ENCODE data around the gene CACHD1.
"Not testable (repeated sequence)": the region's sequence is repeated elsewhere in the genome, so short reads cannot be mapped to it uniquely, and the experiment has no call there.

The CACHD1 gene

DNA sequence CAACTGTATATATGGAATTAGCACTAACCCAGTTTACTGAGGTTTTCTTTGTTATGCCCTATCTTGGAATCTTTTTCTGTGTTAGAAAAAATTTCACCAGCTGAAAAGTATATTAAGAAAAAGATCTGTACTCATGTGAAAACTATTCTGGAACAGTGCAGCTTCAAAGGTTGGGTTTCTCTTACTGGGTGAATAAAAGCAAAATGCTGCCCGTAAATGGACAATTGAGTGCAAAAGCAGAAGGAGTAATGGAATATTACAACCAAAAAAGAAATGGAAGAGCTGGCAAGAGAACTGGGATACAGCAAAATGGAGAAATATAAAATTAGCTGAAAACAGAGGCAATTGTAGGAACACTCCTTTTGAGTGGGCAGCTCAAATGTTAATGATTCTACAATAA, 257.9 kb downstream of the CACHD1 start:
- Mint-ChIP-seq H3K36me3 (ENCODE audit: low read depth) (no peaks in the 10 kb centered on the region), H3K9me3 (no peaks in the 10 kb centered on the region), H3K27me3 (ENCODE audit: low read depth, poor library complexity) (peaks cover 6% of the 10 kb centered on the region), H3K4me1 (no peaks in the 10 kb centered on the region), H3K27ac (no peak overlapping the region), H3K4me3 (no peak overlapping the region)
- no peak for DNase-seq
- TF ChIP-seq, protein P1, sequence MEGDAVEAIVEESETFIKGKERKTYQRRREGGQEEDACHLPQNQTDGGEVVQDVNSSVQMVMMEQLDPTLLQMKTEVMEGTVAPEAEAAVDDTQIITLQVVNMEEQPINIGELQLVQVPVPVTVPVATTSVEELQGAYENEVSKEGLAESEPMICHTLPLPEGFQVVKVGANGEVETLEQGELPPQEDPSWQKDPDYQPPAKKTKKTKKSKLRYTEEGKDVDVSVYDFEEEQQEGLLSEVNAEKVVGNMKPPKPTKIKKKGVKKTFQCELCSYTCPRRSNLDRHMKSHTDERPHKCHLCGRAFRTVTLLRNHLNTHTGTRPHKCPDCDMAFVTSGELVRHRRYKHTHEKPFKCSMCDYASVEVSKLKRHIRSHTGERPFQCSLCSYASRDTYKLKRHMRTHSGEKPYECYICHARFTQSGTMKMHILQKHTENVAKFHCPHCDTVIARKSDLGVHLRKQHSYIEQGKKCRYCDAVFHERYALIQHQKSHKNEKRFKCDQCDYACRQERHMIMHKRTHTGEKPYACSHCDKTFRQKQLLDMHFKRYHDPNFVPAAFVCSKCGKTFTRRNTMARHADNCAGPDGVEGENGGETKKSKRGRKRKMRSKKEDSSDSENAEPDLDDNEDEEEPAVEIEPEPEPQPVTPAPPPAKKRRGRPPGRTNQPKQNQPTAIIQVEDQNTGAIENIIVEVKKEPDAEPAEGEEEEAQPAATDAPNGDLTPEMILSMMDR (IDR thresholded peaks at IDR 0.05), result no peak

- no peak overlapping the region for H3K27ac Mint-ChIP-seq
- TF ChIP-seq, protein P1 (IDR thresholded peaks at IDR 0.05), result no peak
- no peaks in the 10 kb centered on the region for H3K36me3 Mint-ChIP-seq (ENCODE audit: low read depth)
- no peaks in the 10 kb centered on the region for H3K27me3 Mint-ChIP-seq (ENCODE audit: low read depth, poor library complexity)
- no peaks in the 10 kb centered on the region for H3K4me1 Mint-ChIP-seq
- no peak for DNase-seq
- H3K4me3 Mint-ChIP-seq, result no peak overlapping the region
- H3K9me3 Mint-ChIP-seq, result no peaks in the 10 kb centered on the region
These were observed 263.8 kb downstream of the CACHD1 start for GRCh38 chr1:64733581-64734286.

DNA sequence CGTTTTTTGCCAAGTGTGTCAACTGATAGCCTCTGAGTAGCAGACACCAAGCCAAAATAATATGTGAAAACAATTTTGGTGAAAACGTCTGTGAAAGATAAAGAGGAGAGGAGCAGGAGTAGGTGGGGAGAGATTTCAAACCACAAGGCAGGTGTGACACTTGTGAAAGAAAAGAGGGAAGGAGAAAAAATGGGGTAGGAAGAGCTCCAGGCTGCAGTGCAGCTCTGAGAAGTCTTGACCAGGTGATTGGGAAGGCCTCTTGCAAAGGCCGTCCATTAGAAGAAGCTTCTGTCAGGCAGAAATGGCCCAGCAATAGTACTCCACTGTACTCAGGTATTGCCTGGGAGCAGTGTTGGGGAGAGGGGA, 264.3 kb downstream of the CACHD1 start:
- Mint-ChIP-seq H3K4me3 (no peak overlapping the region), H3K36me3 (ENCODE audit: low read depth) (no peaks in the 10 kb centered on the region), H3K4me1 (no peaks in the 10 kb centered on the region), H3K27me3 (ENCODE audit: low read depth, poor library complexity) (no peaks in the 10 kb centered on the region), H3K27ac (no peak overlapping the region), H3K9me3 (no peaks in the 10 kb centered on the region)
- DNase-seq, result no peak
- TF ChIP-seq, protein P1 (IDR thresholded peaks at IDR 0.05), result no peak

- H3K4me1 Mint-ChIP-seq; H3K36me3 Mint-ChIP-seq (ENCODE audit: low read depth); H3K4me3 Mint-ChIP-seq: not testable (repeated sequence)
These were observed 270.8 kb downstream of the CACHD1 start for GRCh38 chr1:64740687-64741086.

More at GRCh38 chr1:64740687-64741086, 270.8 kb downstream of the CACHD1 start:
- H3K27ac Mint-ChIP-seq, DNase-seq, H3K9me3 Mint-ChIP-seq: not testable (repeated sequence)
- peaks cover 14% of the 10 kb centered on the region for H3K27me3 Mint-ChIP-seq (ENCODE audit: low read depth, poor library complexity)

Measured in nephron progenitor cell (in vitro differentiated cells).